H1 (cell line): ENCODE data around the gene ERC1. TPM values are rescaled to one million over a fixed set of nuclear protein-coding genes. Genes with fewer than 3 reads are reported as not detected.

Source experiments
- BRCA1 ChIP-seq: IDR thresholded peaks from 2 replicates; pipeline ENCODE4 v1.6.1; 2012; ENCODE audit warnings: low read depth, low read length, improper control_type of control experiment
- CTBP2 ChIP-seq: IDR thresholded peaks from 2 replicates; pipeline ENCODE4 v1.7.0; 2011; ENCODE audit warnings: borderline replicate concordance, mild to moderate bottlenecking, moderate library complexity, mixed read lengths, low read length; ENCODE audit not compliant: insufficient read depth, insufficient read length
- EZH2 ChIP-seq: fragments of 200-600 bp; sonication (generic); IDR thresholded peaks from 2 replicates; pipeline ENCODE4 v1.7.1; 2012; ENCODE audit warnings: low read depth, mild to moderate bottlenecking, moderate library complexity, low read length, inconsistent platforms; ENCODE audit not compliant: severe bottlenecking
- FOSL1 ChIP-seq: IDR thresholded peaks from 2 replicates; pipeline ENCODE4 v1.6.1; 2011; ENCODE audit warnings: mild to moderate bottlenecking, low read depth, low read length, moderate library complexity; ENCODE audit not compliant: insufficient read depth
- MAFK ChIP-seq: IDR thresholded peaks from 2 replicates; pipeline ENCODE4 v1.6.1; 2012; ENCODE audit warnings: low read depth, mild to moderate bottlenecking, improper control_type of control experiment, low read length
- NANOG ChIP-seq: IDR thresholded peaks from 2 replicates; pipeline ENCODE4 v1.6.1; 2011; ENCODE audit warnings: low read length, low read depth, mild to moderate bottlenecking, inconsistent platforms; ENCODE audit not compliant: insufficient read depth, poor library complexity, severe bottlenecking
- PHF8 ChIP-seq: fragments of 200-600 bp; sonication (generic); conservative IDR thresholded peaks from 2 replicates; pipeline ENCODE4 v1.7.1; 2012; ENCODE audit warnings: low read depth, mild to moderate bottlenecking, inconsistent platforms, low read length, moderate library complexity
- SIN3A ChIP-seq, 2 experiments: IDR thresholded peaks in 1 of 2; conservative IDR thresholded peaks in 1 of 2; 2 replicates each; pipeline ENCODE4 v1.6.1; 2011 to 2012; ENCODE audit warnings: low read length in 2 of 2, improper control_type of control experiment in 1 of 2, low read depth in 1 of 2, mild to moderate bottlenecking in 1 of 2
- SP4 ChIP-seq: IDR thresholded peaks from 2 replicates; pipeline ENCODE4 v1.6.1; 2012; ENCODE audit warnings: low read length, inconsistent platforms
- polyA plus RNA-seq, 7 experiments: library from polyadenylated mRNA; depleted of rRNA in 3 of 7; stranded (reverse) in 5 of 7; unstranded in 2 of 7; fragments of >200 nt in 5 of 7; fragments of 200-250 nt in 2 of 7; gene quantifications; 1 replicate in 5 of 7; 2 replicates in 1 of 7; 4 replicates in 1 of 7; pipeline versions ENCODE4 v1.2.1 to v1.2.3, GENCODE V29; 2011 to 2013; ENCODE audit warnings: missing spikeins in 2 of 7, mixed read lengths in 2 of 7
- total RNA-seq: library from RNA; stranded (reverse); fragmentation: NEBNext Ultra II Directional; extraction: Animal tissue kit (Norgen Biotek cat#: 25700); gene quantifications from 2 replicates; pipeline ENCODE4 v1.2.1, GENCODE V29; 2021
- TF ChIP-seq, protein P1 (sequence below): fragments of 300-600 bp; sonication (generic); IDR thresholded peaks from 2 replicates; pipeline ENCODE4 v1.7.1; 2012; ENCODE audit warnings: low read length, moderate library complexity, mild to moderate bottlenecking, inconsistent platforms; ENCODE audit not compliant: insufficient replicate concordance

ERC1 gene
- total and polyA plus RNA-seq, 2 of the 8 experiments (the other 6 are each of a cell fraction or from before 2014, with no cell fraction given), result 7.8 to 45.7 TPM

DNA sequence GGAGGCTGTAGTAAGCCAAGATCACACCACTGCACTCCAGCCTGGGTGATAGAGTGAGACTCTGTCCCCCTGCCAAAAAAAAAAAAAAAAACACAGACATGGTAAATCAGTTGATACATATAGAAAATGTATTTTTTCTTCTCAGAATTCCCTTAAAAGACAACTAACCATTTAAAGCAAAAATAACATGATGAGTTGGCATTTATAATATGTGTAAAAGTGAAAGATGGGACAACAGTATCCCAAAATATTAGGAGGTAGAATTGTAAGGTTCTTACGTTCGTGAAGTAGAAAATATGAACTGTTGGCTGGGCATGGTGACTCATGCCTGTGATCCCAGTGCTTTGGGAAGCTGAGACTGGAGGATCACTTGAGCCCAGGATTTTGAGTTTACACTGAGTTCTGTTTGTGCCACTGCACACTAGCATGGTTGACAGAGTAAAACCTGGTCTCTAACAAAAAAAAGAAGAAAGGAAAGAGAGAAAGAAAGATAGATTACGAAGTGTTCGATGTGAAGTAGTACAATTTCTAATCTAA is 306.7 kb downstream of the ERC1 start (continued):
- TF ChIP-seq, protein P1, sequence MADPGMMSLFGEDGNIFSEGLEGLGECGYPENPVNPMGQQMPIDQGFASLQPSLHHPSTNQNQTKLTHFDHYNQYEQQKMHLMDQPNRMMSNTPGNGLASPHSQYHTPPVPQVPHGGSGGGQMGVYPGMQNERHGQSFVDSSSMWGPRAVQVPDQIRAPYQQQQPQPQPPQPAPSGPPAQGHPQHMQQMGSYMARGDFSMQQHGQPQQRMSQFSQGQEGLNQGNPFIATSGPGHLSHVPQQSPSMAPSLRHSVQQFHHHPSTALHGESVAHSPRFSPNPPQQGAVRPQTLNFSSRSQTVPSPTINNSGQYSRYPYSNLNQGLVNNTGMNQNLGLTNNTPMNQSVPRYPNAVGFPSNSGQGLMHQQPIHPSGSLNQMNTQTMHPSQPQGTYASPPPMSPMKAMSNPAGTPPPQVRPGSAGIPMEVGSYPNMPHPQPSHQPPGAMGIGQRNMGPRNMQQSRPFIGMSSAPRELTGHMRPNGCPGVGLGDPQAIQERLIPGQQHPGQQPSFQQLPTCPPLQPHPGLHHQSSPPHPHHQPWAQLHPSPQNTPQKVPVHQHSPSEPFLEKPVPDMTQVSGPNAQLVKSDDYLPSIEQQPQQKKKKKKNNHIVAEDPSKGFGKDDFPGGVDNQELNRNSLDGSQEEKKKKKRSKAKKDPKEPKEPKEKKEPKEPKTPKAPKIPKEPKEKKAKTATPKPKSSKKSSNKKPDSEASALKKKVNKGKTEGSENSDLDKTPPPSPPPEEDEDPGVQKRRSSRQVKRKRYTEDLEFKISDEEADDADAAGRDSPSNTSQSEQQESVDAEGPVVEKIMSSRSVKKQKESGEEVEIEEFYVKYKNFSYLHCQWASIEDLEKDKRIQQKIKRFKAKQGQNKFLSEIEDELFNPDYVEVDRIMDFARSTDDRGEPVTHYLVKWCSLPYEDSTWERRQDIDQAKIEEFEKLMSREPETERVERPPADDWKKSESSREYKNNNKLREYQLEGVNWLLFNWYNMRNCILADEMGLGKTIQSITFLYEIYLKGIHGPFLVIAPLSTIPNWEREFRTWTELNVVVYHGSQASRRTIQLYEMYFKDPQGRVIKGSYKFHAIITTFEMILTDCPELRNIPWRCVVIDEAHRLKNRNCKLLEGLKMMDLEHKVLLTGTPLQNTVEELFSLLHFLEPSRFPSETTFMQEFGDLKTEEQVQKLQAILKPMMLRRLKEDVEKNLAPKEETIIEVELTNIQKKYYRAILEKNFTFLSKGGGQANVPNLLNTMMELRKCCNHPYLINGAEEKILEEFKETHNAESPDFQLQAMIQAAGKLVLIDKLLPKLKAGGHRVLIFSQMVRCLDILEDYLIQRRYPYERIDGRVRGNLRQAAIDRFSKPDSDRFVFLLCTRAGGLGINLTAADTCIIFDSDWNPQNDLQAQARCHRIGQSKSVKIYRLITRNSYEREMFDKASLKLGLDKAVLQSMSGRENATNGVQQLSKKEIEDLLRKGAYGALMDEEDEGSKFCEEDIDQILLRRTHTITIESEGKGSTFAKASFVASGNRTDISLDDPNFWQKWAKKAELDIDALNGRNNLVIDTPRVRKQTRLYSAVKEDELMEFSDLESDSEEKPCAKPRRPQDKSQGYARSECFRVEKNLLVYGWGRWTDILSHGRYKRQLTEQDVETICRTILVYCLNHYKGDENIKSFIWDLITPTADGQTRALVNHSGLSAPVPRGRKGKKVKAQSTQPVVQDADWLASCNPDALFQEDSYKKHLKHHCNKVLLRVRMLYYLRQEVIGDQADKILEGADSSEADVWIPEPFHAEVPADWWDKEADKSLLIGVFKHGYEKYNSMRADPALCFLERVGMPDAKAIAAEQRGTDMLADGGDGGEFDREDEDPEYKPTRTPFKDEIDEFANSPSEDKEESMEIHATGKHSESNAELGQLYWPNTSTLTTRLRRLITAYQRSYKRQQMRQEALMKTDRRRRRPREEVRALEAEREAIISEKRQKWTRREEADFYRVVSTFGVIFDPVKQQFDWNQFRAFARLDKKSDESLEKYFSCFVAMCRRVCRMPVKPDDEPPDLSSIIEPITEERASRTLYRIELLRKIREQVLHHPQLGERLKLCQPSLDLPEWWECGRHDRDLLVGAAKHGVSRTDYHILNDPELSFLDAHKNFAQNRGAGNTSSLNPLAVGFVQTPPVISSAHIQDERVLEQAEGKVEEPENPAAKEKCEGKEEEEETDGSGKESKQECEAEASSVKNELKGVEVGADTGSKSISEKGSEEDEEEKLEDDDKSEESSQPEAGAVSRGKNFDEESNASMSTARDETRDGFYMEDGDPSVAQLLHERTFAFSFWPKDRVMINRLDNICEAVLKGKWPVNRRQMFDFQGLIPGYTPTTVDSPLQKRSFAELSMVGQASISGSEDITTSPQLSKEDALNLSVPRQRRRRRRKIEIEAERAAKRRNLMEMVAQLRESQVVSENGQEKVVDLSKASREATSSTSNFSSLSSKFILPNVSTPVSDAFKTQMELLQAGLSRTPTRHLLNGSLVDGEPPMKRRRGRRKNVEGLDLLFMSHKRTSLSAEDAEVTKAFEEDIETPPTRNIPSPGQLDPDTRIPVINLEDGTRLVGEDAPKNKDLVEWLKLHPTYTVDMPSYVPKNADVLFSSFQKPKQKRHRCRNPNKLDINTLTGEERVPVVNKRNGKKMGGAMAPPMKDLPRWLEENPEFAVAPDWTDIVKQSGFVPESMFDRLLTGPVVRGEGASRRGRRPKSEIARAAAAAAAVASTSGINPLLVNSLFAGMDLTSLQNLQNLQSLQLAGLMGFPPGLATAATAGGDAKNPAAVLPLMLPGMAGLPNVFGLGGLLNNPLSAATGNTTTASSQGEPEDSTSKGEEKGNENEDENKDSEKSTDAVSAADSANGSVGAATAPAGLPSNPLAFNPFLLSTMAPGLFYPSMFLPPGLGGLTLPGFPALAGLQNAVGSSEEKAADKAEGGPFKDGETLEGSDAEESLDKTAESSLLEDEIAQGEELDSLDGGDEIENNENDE, result no peak
- no peak for TF ChIP-seq BRCA1
- no peak for TF ChIP-seq PHF8
- TF ChIP-seq NANOG, result no peak
- TF ChIP-seq MAFK, result no peak
- no peak for TF ChIP-seq CTBP2
- TF ChIP-seq FOSL1, result no peak
- no peak for TF ChIP-seq SP4
- TF ChIP-seq EZH2, result no peak
- no peak for TF ChIP-seq SIN3A (conservative IDR thresholded peaks at IDR 0.05 in 1 of 2, IDR thresholded peaks at IDR 0.05 in 1 of 2; ENCODE audit: low read depth in 1 of 2, low read length in 2 of 2)
- TF ChIP-seq, all 59 proteins: peak for 0
